HL-60 (cell line): Measurements from ENCODE around the gene LRRC71.

Experiments
- DNase-seq, 2 experiments: peaks; one replicate each; pipeline ENCODE4 v3.0.0-alpha.2; 2010 to 2020; ENCODE audit warnings: low read depth in 1 of 2, low spot score in 1 of 2
- H3K27ac ChIP-seq: fragments of 250-450 bp; sonication (Bioruptor Pico); replicated peaks from 2 replicates; pipeline ENCODE4 v1.5.1; 2020; ENCODE audit warnings: mild to moderate bottlenecking, moderate library complexity
- H3K27me3 ChIP-seq: fragments of 250-450 bp; sonication (Bioruptor Pico); 2 replicates; pipeline ENCODE4 v1.5.1; 2021; ENCODE audit warnings: mild to moderate bottlenecking, moderate library complexity; ENCODE audit not compliant: insufficient read depth, poor library complexity, severe bottlenecking
- H3K4me3 ChIP-seq: replicated peaks from 2 replicates; pipeline ENCODE4 v1.5.1; 2011; ENCODE audit warnings: mild to moderate bottlenecking, control low read depth, low read length; ENCODE audit not compliant: insufficient read depth
- GABPA ChIP-seq: IDR thresholded peaks from 2 replicates; pipeline ENCODE4 v1.6.1; 2012; ENCODE audit warnings: low read depth
- POLR2AphosphoS5 ChIP-seq: IDR thresholded peaks from 2 replicates; pipeline ENCODE4 v1.6.1; 2012; ENCODE audit warnings: low read depth
- REST ChIP-seq: IDR thresholded peaks from 2 replicates; pipeline ENCODE4 v1.6.1; 2012; ENCODE audit warnings: low read depth; ENCODE audit not compliant: insufficient replicate concordance
- SPI1 ChIP-seq: IDR thresholded peaks from 2 replicates; pipeline ENCODE4 v1.6.1; 2012; ENCODE audit warnings: low read depth, mild to moderate bottlenecking, borderline replicate concordance
- TF ChIP-seq, protein P1 (sequence below): IDR thresholded peaks from one replicate; pipeline ENCODE4 v1.5.1; 2011; ENCODE audit warnings: low read length, control low read depth, inconsistent platforms; ENCODE audit not compliant: insufficient read depth

The LRRC71 gene

GRCh38 chr1:156938813-156939212 lies 18.4 kb downstream of the LRRC71 start:
- no peak for TF ChIP-seq REST
- TF ChIP-seq POLR2AphosphoS5: no peak
- TF ChIP-seq SPI1: no peak
- TF ChIP-seq GABPA: no peak
- TF ChIP-seq, protein P1, sequence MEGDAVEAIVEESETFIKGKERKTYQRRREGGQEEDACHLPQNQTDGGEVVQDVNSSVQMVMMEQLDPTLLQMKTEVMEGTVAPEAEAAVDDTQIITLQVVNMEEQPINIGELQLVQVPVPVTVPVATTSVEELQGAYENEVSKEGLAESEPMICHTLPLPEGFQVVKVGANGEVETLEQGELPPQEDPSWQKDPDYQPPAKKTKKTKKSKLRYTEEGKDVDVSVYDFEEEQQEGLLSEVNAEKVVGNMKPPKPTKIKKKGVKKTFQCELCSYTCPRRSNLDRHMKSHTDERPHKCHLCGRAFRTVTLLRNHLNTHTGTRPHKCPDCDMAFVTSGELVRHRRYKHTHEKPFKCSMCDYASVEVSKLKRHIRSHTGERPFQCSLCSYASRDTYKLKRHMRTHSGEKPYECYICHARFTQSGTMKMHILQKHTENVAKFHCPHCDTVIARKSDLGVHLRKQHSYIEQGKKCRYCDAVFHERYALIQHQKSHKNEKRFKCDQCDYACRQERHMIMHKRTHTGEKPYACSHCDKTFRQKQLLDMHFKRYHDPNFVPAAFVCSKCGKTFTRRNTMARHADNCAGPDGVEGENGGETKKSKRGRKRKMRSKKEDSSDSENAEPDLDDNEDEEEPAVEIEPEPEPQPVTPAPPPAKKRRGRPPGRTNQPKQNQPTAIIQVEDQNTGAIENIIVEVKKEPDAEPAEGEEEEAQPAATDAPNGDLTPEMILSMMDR: no peak
- no peaks in the 10 kb centered on the region for H3K27me3 ChIP-seq
- DNase-seq: no peak
- H3K4me3 ChIP-seq: no peak overlapping the region
- H3K27ac ChIP-seq: no peak overlapping the region

GRCh38 chr1:156939786-156940334 lies 19.4 kb downstream of the LRRC71 start:
- no peak for DNase-seq
- TF ChIP-seq REST (no peak), SPI1 (no peak), GABPA (no peak), POLR2AphosphoS5 (no peak)
- TF ChIP-seq, protein P1: no peak
- Histone ChIP-seq H3K27ac (no peak overlapping the region), H3K27me3 (no peaks in the 10 kb centered on the region), H3K4me3 (no peak overlapping the region)

DNA sequence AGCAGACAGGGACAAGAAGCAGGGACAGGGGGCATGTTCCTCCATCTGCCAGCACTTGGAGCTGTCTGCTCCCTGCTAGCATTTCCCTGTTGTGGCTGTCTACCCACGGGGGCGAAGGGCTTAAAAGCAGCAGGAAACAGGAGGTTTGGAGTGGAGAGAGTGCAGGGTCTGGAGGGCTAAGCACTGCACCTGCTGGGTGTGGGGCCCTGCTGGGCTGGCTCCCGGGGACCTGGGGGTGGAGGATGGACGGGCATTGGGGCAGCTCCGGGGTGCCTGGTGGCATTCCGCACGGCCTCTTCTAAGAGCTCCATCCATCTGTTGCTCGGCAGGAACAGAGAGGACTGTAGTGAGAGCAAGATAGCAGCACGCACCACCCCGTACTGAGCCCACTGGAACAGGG lies 21.2 kb downstream of the LRRC71 start:
- no peak for DNase-seq
- Histone ChIP-seq H3K27ac (no peak overlapping the region), H3K27me3 (no peaks in the 10 kb centered on the region), H3K4me3 (no peak overlapping the region)
- no peak for TF ChIP-seq SPI1
- no peak for TF ChIP-seq REST
- TF ChIP-seq, protein P1: no peak
- TF ChIP-seq POLR2AphosphoS5: no peak
- TF ChIP-seq GABPA: no peak
